HL-60 (cell line): Measurements from ENCODE around the gene GAB1.

Source experiments
- DNase-seq, 2 experiments: peaks; one replicate each; pipeline ENCODE4 v3.0.0-alpha.2; 2010 to 2020; ENCODE audit warnings: low read depth in 1 of 2, low spot score in 1 of 2
- H3K27ac ChIP-seq: fragments of 250-450 bp; sonication (Bioruptor Pico); replicated peaks from 2 replicates; pipeline ENCODE4 v1.5.1; 2020; ENCODE audit warnings: mild to moderate bottlenecking, moderate library complexity
- H3K27me3 ChIP-seq: fragments of 250-450 bp; sonication (Bioruptor Pico); 2 replicates; pipeline ENCODE4 v1.5.1; 2021; ENCODE audit warnings: mild to moderate bottlenecking, moderate library complexity; ENCODE audit not compliant: insufficient read depth, poor library complexity, severe bottlenecking
- H3K4me3 ChIP-seq: replicated peaks from 2 replicates; pipeline ENCODE4 v1.5.1; 2011; ENCODE audit warnings: mild to moderate bottlenecking, control low read depth, low read length; ENCODE audit not compliant: insufficient read depth
- GABPA ChIP-seq: IDR thresholded peaks from 2 replicates; pipeline ENCODE4 v1.6.1; 2012; ENCODE audit warnings: low read depth
- POLR2AphosphoS5 ChIP-seq: IDR thresholded peaks from 2 replicates; pipeline ENCODE4 v1.6.1; 2012; ENCODE audit warnings: low read depth
- SPI1 ChIP-seq: IDR thresholded peaks from 2 replicates; pipeline ENCODE4 v1.6.1; 2012; ENCODE audit warnings: low read depth, mild to moderate bottlenecking, borderline replicate concordance
- TF ChIP-seq, protein P1 (sequence below): IDR thresholded peaks from 2 replicates; pipeline ENCODE4 v1.6.1; 2012; ENCODE audit warnings: low read depth; ENCODE audit not compliant: insufficient replicate concordance
- TF ChIP-seq, protein P2 (sequence below): IDR thresholded peaks from one replicate; pipeline ENCODE4 v1.5.1; 2011; ENCODE audit warnings: low read length, control low read depth, inconsistent platforms; ENCODE audit not compliant: insufficient read depth

GAB1 gene

DNA sequence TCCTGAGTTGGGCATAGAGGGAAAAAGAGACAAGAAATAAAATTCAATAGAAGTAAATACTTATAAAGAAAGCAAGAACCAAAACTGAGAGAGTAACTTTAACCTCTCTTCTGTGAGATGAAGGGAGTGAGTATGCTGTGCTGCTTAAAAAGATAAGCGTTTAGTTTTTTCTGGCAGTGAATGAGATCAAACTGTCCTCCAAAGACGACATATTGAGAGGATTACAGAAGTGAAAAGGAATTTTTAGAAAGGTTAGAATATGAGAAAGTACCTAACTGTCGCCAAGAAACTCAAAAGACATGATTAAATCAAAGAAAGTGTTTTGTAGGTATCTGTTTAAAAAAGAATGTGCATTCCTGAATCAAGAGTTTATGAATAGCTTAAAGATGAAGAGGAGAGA, 16.0 kb downstream of the GAB1 start:
- H3K27ac ChIP-seq: no peak overlapping the region
- no peak for DNase-seq

DNA sequence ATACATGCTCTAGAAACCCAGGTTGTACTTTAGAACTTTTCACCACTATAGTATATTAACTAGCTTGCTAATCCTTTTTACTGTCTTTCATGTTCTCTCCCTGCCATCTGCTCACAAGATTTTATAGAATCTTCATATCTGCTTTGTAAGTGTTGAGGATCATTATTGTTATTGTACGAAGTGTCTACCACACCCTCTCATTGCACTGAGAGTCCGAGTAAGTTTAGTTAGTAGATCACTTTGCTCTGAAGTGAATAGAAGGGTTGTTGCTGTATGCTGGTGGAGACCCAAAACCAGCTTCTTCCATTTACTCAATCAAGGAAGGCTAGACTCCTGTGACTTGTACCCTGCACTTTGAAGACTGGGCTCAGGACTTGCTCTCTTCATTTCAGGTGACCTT, 17.1 kb downstream of the GAB1 start:
- H3K27me3 ChIP-seq: no peaks in the 10 kb centered on the region
- no peak overlapping the region for H3K27ac ChIP-seq
- H3K4me3 ChIP-seq: no peak overlapping the region
- TF ChIP-seq POLR2AphosphoS5 (no peak), SPI1 (no peak), GABPA (no peak)
- TF ChIP-seq, protein P1, sequence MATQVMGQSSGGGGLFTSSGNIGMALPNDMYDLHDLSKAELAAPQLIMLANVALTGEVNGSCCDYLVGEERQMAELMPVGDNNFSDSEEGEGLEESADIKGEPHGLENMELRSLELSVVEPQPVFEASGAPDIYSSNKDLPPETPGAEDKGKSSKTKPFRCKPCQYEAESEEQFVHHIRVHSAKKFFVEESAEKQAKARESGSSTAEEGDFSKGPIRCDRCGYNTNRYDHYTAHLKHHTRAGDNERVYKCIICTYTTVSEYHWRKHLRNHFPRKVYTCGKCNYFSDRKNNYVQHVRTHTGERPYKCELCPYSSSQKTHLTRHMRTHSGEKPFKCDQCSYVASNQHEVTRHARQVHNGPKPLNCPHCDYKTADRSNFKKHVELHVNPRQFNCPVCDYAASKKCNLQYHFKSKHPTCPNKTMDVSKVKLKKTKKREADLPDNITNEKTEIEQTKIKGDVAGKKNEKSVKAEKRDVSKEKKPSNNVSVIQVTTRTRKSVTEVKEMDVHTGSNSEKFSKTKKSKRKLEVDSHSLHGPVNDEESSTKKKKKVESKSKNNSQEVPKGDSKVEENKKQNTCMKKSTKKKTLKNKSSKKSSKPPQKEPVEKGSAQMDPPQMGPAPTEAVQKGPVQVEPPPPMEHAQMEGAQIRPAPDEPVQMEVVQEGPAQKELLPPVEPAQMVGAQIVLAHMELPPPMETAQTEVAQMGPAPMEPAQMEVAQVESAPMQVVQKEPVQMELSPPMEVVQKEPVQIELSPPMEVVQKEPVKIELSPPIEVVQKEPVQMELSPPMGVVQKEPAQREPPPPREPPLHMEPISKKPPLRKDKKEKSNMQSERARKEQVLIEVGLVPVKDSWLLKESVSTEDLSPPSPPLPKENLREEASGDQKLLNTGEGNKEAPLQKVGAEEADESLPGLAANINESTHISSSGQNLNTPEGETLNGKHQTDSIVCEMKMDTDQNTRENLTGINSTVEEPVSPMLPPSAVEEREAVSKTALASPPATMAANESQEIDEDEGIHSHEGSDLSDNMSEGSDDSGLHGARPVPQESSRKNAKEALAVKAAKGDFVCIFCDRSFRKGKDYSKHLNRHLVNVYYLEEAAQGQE: no peak
- TF ChIP-seq, protein P2, sequence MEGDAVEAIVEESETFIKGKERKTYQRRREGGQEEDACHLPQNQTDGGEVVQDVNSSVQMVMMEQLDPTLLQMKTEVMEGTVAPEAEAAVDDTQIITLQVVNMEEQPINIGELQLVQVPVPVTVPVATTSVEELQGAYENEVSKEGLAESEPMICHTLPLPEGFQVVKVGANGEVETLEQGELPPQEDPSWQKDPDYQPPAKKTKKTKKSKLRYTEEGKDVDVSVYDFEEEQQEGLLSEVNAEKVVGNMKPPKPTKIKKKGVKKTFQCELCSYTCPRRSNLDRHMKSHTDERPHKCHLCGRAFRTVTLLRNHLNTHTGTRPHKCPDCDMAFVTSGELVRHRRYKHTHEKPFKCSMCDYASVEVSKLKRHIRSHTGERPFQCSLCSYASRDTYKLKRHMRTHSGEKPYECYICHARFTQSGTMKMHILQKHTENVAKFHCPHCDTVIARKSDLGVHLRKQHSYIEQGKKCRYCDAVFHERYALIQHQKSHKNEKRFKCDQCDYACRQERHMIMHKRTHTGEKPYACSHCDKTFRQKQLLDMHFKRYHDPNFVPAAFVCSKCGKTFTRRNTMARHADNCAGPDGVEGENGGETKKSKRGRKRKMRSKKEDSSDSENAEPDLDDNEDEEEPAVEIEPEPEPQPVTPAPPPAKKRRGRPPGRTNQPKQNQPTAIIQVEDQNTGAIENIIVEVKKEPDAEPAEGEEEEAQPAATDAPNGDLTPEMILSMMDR: no peak
- no peak for DNase-seq

More for the DNA sequence above, 16.0 kb downstream of the GAB1 start:
- no peak overlapping the region for H3K4me3 ChIP-seq
- TF ChIP-seq GABPA (no peak), SPI1 (no peak), POLR2AphosphoS5 (no peak)
- TF ChIP-seq, protein P1: no peak
- TF ChIP-seq, protein P2: no peak
- no peaks in the 10 kb centered on the region for H3K27me3 ChIP-seq

DNA sequence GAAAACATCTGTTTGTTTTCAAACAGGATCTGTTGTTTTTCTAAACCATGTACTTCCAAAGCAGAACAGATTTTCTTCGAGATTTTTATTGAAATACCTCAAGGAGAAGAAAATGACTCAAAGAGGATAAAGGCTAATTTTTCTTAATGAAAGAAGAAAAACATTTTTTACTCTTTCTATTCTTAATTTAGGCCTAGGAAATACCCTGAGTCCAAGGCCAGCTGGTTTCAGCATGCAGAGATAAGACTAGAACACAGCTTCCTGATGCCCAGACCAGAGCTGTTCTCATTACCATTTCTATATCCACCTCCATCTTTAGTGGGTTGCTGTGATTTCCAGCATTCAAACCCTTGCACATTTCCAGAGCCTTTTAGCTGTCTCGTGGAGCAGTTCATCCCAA, 18.3 kb downstream of the GAB1 start:
- Histone ChIP-seq H3K4me3 (no peak overlapping the region), H3K27me3 (no peaks in the 10 kb centered on the region), H3K27ac (no peak overlapping the region)
- TF ChIP-seq, protein P1: no peak
- TF ChIP-seq SPI1 (no peak), GABPA (no peak), POLR2AphosphoS5 (no peak)
- TF ChIP-seq, protein P2: no peak
- no peak for DNase-seq
